Upper lobe of left lung (tissue), 4 donors: ENCODE data around the gene RNLS.

Experiments
- POLR2A ChIP-seq, 4 donors: fragments of 450-650 bp; IDR thresholded peaks; one replicate each; pipeline ENCODE4 v1.5.1; 2016 to 2017; ENCODE audit warnings: antibody characterized with exemption in 4 of 4, mild to moderate bottlenecking in 2 of 4
- TF ChIP-seq, protein P1 (sequence below), 6 experiments: fragments of 450-650 bp in 4 of 6; fragments of 200-600 bp in 2 of 6; sonication (generic) in 2 of 6; IDR thresholded peaks; one replicate each; pipeline ENCODE4 v1.5.1; 2016 to 2019; ENCODE audit warnings: antibody characterized with exemption in 6 of 6

DNA sequence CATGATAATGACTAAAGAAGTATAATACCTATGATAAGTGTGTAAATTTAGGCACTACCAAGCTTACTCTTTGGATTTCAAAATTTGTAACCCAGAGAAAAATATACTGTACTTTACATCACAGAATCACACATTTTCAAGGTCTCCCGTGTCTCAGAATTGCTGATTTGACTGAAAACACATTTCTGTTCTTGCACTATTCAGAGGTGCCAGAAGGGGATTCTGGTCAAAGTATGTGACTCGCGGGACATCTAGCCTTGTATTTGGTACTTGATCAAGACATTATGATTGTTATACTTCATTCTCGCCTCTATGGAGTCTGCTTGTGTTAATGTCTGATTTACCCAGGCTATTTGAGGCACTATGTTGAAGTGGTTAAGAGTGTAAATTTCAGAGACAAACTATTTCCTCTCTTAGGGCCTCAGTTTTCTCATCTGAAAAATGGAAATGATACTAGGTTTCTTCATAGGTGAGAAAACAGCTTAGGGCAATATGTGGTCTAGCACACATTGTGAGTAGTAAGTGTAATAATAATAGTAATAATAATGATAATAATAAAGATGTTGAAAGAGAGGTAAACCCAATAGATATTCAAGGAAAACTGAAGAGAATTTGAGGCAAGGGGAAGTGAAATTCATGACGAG is 320.4 kb downstream of the RNLS start:
- TF ChIP-seq, protein P1, sequence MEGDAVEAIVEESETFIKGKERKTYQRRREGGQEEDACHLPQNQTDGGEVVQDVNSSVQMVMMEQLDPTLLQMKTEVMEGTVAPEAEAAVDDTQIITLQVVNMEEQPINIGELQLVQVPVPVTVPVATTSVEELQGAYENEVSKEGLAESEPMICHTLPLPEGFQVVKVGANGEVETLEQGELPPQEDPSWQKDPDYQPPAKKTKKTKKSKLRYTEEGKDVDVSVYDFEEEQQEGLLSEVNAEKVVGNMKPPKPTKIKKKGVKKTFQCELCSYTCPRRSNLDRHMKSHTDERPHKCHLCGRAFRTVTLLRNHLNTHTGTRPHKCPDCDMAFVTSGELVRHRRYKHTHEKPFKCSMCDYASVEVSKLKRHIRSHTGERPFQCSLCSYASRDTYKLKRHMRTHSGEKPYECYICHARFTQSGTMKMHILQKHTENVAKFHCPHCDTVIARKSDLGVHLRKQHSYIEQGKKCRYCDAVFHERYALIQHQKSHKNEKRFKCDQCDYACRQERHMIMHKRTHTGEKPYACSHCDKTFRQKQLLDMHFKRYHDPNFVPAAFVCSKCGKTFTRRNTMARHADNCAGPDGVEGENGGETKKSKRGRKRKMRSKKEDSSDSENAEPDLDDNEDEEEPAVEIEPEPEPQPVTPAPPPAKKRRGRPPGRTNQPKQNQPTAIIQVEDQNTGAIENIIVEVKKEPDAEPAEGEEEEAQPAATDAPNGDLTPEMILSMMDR (IDR thresholded peaks at IDR 0.05), result no peak
- no peak for TF ChIP-seq POLR2A (IDR thresholded peaks at IDR 0.05)
